NCI-H1694 (cell line): Measurements from ENCODE around the gene SETD4.

Source experiments
- DNase-seq: peaks from one replicate; lab custom pipeline; 2025; lab: John Stamatoyannopoulos, UW

SETD4 gene

GRCh38 chr21:36008505-36008904 lies 51.8 kb downstream of the SETD4 start:
- DNase-seq = no peak

GRCh38 chr21:36005879-36006400 lies 54.4 kb downstream of the SETD4 start:
- DNase-seq = no peak

- DNase-seq = no peak
These were observed 55.3 kb downstream of the SETD4 start for GRCh38 chr21:36005018-36005417.

- DNase-seq = no peak
These were observed 55.9 kb downstream of the SETD4 start for GRCh38 chr21:36004441-36004840.

GRCh38 chr21:36003776-36004175 lies 56.5 kb downstream of the SETD4 start:
- DNase-seq = no peak

- no peak for DNase-seq
These were observed 64.1 kb downstream of the SETD4 start for GRCh38 chr21:35996217-35996616.

- DNase-seq = no peak
These were observed 64.7 kb downstream of the SETD4 start for GRCh38 chr21:35995522-35996088.

- no peak for DNase-seq
These were observed 65.7 kb downstream of the SETD4 start for GRCh38 chr21:35994613-35995012.

GRCh38 chr21:35993875-35994490 lies 66.3 kb downstream of the SETD4 start:
- no peak for DNase-seq

GRCh38 chr21:35991131-35991530 lies 69.2 kb downstream of the SETD4 start:
- no peak for DNase-seq

- no peak for DNase-seq
These were observed 69.7 kb downstream of the SETD4 start for GRCh38 chr21:35990609-35991008.

GRCh38 chr21:35989138-35989735 lies 71.1 kb downstream of the SETD4 start:
- DNase-seq = no peak

- DNase-seq = no peak
These were observed 71.7 kb downstream of the SETD4 start for GRCh38 chr21:35988416-35989137.

GRCh38 chr21:35987475-35987874 lies 72.9 kb downstream of the SETD4 start:
- no peak for DNase-seq

GRCh38 chr21:35984654-35985361 lies 75.5 kb downstream of the SETD4 start:
- DNase-seq = no peak
